Adrenal gland (tissue), 5 donors: ENCODE results near the gene KCP.

Source experiments
- CTCF ChIP-seq, 6 experiments: fragments of 450-650 bp in 4 of 6; fragments of 200-600 bp in 2 of 6; sonication (generic) in 1 of 6; IDR thresholded peaks; 1 replicate in 5 of 6; 2 replicates in 1 of 6; pipeline versions ENCODE4 v1.5.1 to v1.8.0; 2016 to 2021; ENCODE audit warnings: antibody characterized with exemption in 6 of 6, mild to moderate bottlenecking in 2 of 6, moderate library complexity in 1 of 6
- POLR2A ChIP-seq, 2 donors: fragments of 450-650 bp; IDR thresholded peaks; one replicate each; pipeline ENCODE4 v1.6.1; 2017; ENCODE audit warnings: antibody characterized with exemption in 2 of 2, mild to moderate bottlenecking in 2 of 2, moderate library complexity in 1 of 2
- donor health status: DM: no; HTN: no; CAD: no.

GRCh38 chr7:128885370-128886187 is 24.9 kb downstream of the KCP start:
- TF ChIP-seq CTCF (IDR thresholded peaks at IDR 0.05) (no peak), POLR2A (IDR thresholded peaks at IDR 0.05) (no peak)
